HCT116 (cell line): ENCODE results near the gene PDE6A. TPM values are rescaled to one million over a fixed set of nuclear protein-coding genes. Genes with fewer than 3 reads are reported as not detected.

Source experiments
- ATAC-seq: fragments of 200-7000 bp; cut with Tn5 transposase; 2 replicates; pipeline ENCODE4 v1.9.1; 2020; ENCODE audit warnings: mild to moderate bottlenecking, moderate library complexity
- BruUV-seq: library from RNA; stranded (reverse); fragments of 400-500 nt; replicated peaks from 2 replicates; lab custom pipeline; 2021; lab: Mats Ljungman, UMichigan
- CTCF ChIA-PET: fragments of 300-600 bp; sonication (Branson Sonifier 250); formaldehyde crosslinking; loops from one replicate; lab custom pipeline; 2021; ENCODE audit warnings: antibody characterized with exemption; lab: Charles Lee
- POLR2A ChIA-PET: fragments of 300-600, 350-600 bp; sonication (Branson Sonifier 250); formaldehyde crosslinking; loops from one replicate; lab custom pipeline; 2021; ENCODE audit warnings: antibody characterized with exemption; lab: Charles Lee
- RAD21 ChIA-PET, 2 experiments: fragments of 300-600 bp; sonication (Branson Sonifier 250); formaldehyde crosslinking; loops; one replicate each; lab custom pipeline; 2023; ENCODE audit warnings: low total read pairs in 2 of 2; ENCODE audit not compliant: uncharacterized antibody in 2 of 2, unreplicated experiment in 2 of 2, low non-redundant PET in 1 of 2; lab: Charles Lee
- DNase-seq: peaks from one replicate; pipeline ENCODE4 v3.0.0-alpha.2; 2010; ENCODE audit warnings: low read depth, low spot score
- H2AFZ ChIP-seq: fragments of 200-600 bp; shearing (Covaris generic), sonication (generic); 2 replicates; pipeline ENCODE4 v1.6.1; 2017; ENCODE audit warnings: low read depth, mixed run types, mixed read lengths, antibody characterized with exemption, low read length; ENCODE audit not compliant: poor library complexity, severe bottlenecking
- H3K27ac ChIP-seq: 2 replicates; pipeline ENCODE4 v1.5.1; 2012; ENCODE audit warnings: low read depth, low read length
- H3K27me3 ChIP-seq: fragments of 200-600 bp; sonication (generic); 2 replicates; pipeline ENCODE4 v1.6.1; 2016; ENCODE audit warnings: mixed run types, low read length, mixed read lengths; ENCODE audit not compliant: insufficient read depth
- H3K36me3 ChIP-seq, 2 experiments: fragments of 200-500 bp in 1 of 2; fragments of 200-600 bp in 1 of 2; sonication (Bioruptor generic) in 1 of 2; sonication (generic) in 1 of 2; 2 replicates each; pipeline versions ENCODE4 v1.5.1 to v1.6.1; 2014 to 2016; ENCODE audit warnings: low read length in 2 of 2, inconsistent platforms in 1 of 2, mixed read lengths in 1 of 2, mixed run types in 1 of 2; ENCODE audit not compliant: insufficient read depth in 2 of 2, control insufficient read depth in 1 of 2
- H3K4me1 ChIP-seq, 2 experiments: fragments of 200-600 bp in 1 of 2; sonication (generic) in 1 of 2; 2 replicates each; pipeline versions ENCODE4 v1.5.1 to v1.6.1; 2012 to 2017; ENCODE audit warnings: low read length in 2 of 2, inconsistent platforms in 1 of 2, mild to moderate bottlenecking in 1 of 2, mixed read lengths in 1 of 2, mixed run types in 1 of 2, moderate library complexity in 1 of 2; ENCODE audit not compliant: insufficient read depth in 2 of 2, control insufficient read depth in 1 of 2
- H3K4me2 ChIP-seq: fragments of 200-600 bp; sonication (generic); 2 replicates; pipeline ENCODE4 v1.6.1; 2017; ENCODE audit warnings: mixed run types, low read length, mixed read lengths
- H3K4me3 ChIP-seq, 2 experiments: fragments of 200-600 bp in 1 of 2; sonication (generic) in 1 of 2; replicated peaks in 1 of 2; 2 replicates each; pipeline ENCODE4 v1.5.1; 2011 to 2016; ENCODE audit warnings: low read length in 2 of 2, control low read depth in 1 of 2, low read depth in 1 of 2, mild to moderate bottlenecking in 1 of 2, mixed read lengths in 1 of 2, mixed run types in 1 of 2
- H3K79me2 ChIP-seq: fragments of 200-600 bp; sonication (generic); 2 replicates; pipeline ENCODE4 v1.6.1; 2017; ENCODE audit warnings: mild to moderate bottlenecking, mixed run types, low read length, moderate library complexity, mixed read lengths; ENCODE audit not compliant: insufficient read depth
- H3K9ac ChIP-seq: fragments of 200-600 bp; sonication (generic); 2 replicates; pipeline ENCODE4 v1.6.1; 2016; ENCODE audit warnings: low read length, mixed read lengths
- H3K9me2 ChIP-seq: fragments of 200-600 bp; sonication (generic), shearing (Covaris generic); 2 replicates; pipeline ENCODE4 v1.6.1; 2017; ENCODE audit warnings: mixed run types, mild to moderate bottlenecking, moderate library complexity; ENCODE audit not compliant: insufficient read depth
- H3K9me3 ChIP-seq, 2 experiments: fragments of 200-500 bp in 1 of 2; fragments of 200-600 bp in 1 of 2; sonication (Bioruptor generic) in 1 of 2; sonication (generic) in 1 of 2; 2 replicates each; pipeline ENCODE4 v1.6.1; 2014 to 2017; ENCODE audit warnings: low read length in 2 of 2, mixed read lengths in 2 of 2, inconsistent platforms in 1 of 2, low read depth in 1 of 2, mild to moderate bottlenecking in 1 of 2, mixed run types in 1 of 2, moderate library complexity in 1 of 2; ENCODE audit not compliant: control insufficient read depth in 1 of 2, insufficient read depth in 1 of 2
- H4K20me1 ChIP-seq: fragments of 200-600 bp; sonication (generic), shearing (Covaris generic); 2 replicates; pipeline ENCODE4 v1.6.1; 2017; ENCODE audit warnings: mixed run types, mild to moderate bottlenecking, moderate library complexity; ENCODE audit not compliant: insufficient read depth
- CBX3 ChIP-seq: IDR thresholded peaks from 2 replicates; pipeline ENCODE4 v1.6.1; 2012; ENCODE audit warnings: low read depth
- EGR1 ChIP-seq: IDR thresholded peaks from 2 replicates; pipeline ENCODE4 v1.6.1; 2012; ENCODE audit warnings: low read depth
- ELF1 ChIP-seq: IDR thresholded peaks from 2 replicates; pipeline ENCODE4 v1.6.1; 2012; ENCODE audit warnings: low read depth, borderline replicate concordance
- EZH2 ChIP-seq: fragments of 200-600 bp; sonication (generic); IDR thresholded peaks from 2 replicates; pipeline ENCODE4 v1.6.1; 2017; ENCODE audit warnings: antibody characterized with exemption, mixed run types
- EZH2phosphoT487 ChIP-seq: fragments of 200-600 bp; IDR thresholded peaks from 2 replicates; pipeline ENCODE4 v1.6.1; 2018; ENCODE audit warnings: antibody characterized with exemption, borderline replicate concordance
- FOSL1 ChIP-seq: IDR thresholded peaks from 2 replicates; pipeline ENCODE4 v1.6.1; 2012; ENCODE audit warnings: low read depth
- POLR2A ChIP-seq: IDR thresholded peaks from 2 replicates; pipeline ENCODE4 v1.7.0; 2011; ENCODE audit warnings: borderline replicate concordance; ENCODE audit not compliant: insufficient read depth, insufficient read length; ENCODE audit errors: extremely low read depth
- SRF ChIP-seq: IDR thresholded peaks from 2 replicates; pipeline ENCODE4 v1.6.1; 2012; ENCODE audit warnings: low read depth
- YY1 ChIP-seq: IDR thresholded peaks from 2 replicates; pipeline ENCODE4 v1.6.1; 2011; ENCODE audit warnings: low read length, low read depth, moderate library complexity, mild to moderate bottlenecking; ENCODE audit not compliant: insufficient replicate concordance; ENCODE audit errors: extremely low read depth
- ZFX ChIP-seq: fragments of 450-650 bp; IDR thresholded peaks from 2 replicates; pipeline ENCODE4 v1.6.1; 2017
- ZNF274 ChIP-seq: fragments of 200-500 bp; sonication (Bioruptor generic); IDR thresholded peaks from 2 replicates; pipeline ENCODE4 v1.6.1; 2014; ENCODE audit warnings: mild to moderate bottlenecking, low read depth, low read length, inconsistent platforms
- intact Hi-C: fragments of 100-400 bp; cut with micrococcal nuclease; formaldehyde crosslinking; loops from 2 replicates; pipeline ENCODE4 v1.10.0; 2022
- total RNA-seq: library from RNA; stranded (reverse); gene quantifications from one replicate; pipeline ENCODE4 v1.2.1, GENCODE V29; 2021; ENCODE audit not compliant: unreplicated experiment
- TF ChIP-seq, protein P1 (sequence below): IDR thresholded peaks from 2 replicates; pipeline ENCODE4 v1.6.1; 2011; ENCODE audit warnings: mild to moderate bottlenecking, low read length, moderate library complexity; ENCODE audit not compliant: insufficient replicate concordance; ENCODE audit errors: extremely low read depth
- TF ChIP-seq, protein P2 (sequence below): IDR thresholded peaks from 2 replicates; pipeline ENCODE4 v1.6.1; 2012
- TF ChIP-seq, protein P3 (sequence below), 3 experiments: fragments of 200-600 bp in 1 of 3; sonication (generic) in 1 of 3; IDR thresholded peaks in 2 of 3; conservative IDR thresholded peaks in 1 of 3; 2 replicates each; pipeline ENCODE4 v1.5.1; 2012 to 2017; ENCODE audit warnings: low read depth in 2 of 3, low read length in 2 of 3, antibody characterized with exemption in 1 of 3, borderline replicate concordance in 1 of 3, control low read depth in 1 of 3, mild to moderate bottlenecking in 1 of 3, mixed read lengths in 1 of 3, mixed run types in 1 of 3, moderate library complexity in 1 of 3; ENCODE audit not compliant: insufficient read depth in 1 of 3

Gene PDE6A
- total RNA-seq, 1 experiment from 2014 or later, result not detected

DNA sequence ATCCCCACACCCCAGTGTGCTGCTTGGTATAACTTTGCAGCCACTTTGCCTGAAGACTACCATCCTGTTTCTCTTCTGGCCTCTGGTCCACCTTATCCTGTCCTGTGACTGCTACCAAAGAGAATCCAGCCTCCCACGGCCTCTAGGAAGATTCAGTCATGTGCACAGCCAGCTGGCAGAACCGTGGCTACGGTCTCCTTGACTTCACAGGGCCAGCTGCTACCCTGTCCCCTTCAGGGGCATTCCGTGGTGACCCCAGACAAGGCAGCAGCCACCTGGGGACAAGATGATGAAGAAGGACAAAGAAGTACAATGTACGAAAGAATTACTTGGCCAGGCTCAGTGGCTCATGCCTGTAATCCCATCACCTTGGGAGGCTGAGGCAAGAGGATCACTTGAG lies 98.6 kb downstream of the PDE6A start:
- no peak overlapping the region for H2AFZ ChIP-seq
- H3K27ac ChIP-seq, result no peak overlapping the region
- ChIA-PET RAD21 (no interaction called here), CTCF (no interaction called here), POLR2A (no interaction called here)
- no TSS peak for BruUV-seq
- DNase-seq (no peak), ATAC-seq (no peak)
- no peaks in the 10 kb centered on the region for H4K20me1 ChIP-seq
- H3K4me1 ChIP-seq, result no peaks in the 10 kb centered on the region
- H3K27me3 ChIP-seq, result no peaks in the 10 kb centered on the region
- no peaks in the 10 kb centered on the region for H3K9me3 ChIP-seq
- TF ChIP-seq FOSL1, result no peak
- TF ChIP-seq ZNF274, result no peak
- no peak for TF ChIP-seq CBX3
- TF ChIP-seq, protein P1, sequence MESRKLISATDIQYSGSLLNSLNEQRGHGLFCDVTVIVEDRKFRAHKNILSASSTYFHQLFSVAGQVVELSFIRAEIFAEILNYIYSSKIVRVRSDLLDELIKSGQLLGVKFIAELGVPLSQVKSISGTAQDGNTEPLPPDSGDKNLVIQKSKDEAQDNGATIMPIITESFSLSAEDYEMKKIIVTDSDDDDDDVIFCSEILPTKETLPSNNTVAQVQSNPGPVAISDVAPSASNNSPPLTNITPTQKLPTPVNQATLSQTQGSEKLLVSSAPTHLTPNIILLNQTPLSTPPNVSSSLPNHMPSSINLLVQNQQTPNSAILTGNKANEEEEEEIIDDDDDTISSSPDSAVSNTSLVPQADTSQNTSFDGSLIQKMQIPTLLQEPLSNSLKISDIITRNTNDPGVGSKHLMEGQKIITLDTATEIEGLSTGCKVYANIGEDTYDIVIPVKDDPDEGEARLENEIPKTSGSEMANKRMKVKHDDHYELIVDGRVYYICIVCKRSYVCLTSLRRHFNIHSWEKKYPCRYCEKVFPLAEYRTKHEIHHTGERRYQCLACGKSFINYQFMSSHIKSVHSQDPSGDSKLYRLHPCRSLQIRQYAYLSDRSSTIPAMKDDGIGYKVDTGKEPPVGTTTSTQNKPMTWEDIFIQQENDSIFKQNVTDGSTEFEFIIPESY, result no peak
- no peak for TF ChIP-seq ELF1
- TF ChIP-seq EZH2phosphoT487, result no peak
- TF ChIP-seq, protein P2, sequence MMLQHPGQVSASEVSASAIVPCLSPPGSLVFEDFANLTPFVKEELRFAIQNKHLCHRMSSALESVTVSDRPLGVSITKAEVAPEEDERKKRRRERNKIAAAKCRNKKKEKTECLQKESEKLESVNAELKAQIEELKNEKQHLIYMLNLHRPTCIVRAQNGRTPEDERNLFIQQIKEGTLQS, result no peak
- TF ChIP-seq POLR2A, result no peak
- TF ChIP-seq EZH2, result no peak
- no peak for TF ChIP-seq EGR1
- TF ChIP-seq YY1, result no peak
- TF ChIP-seq SRF, result no peak
- no peak for TF ChIP-seq ZFX
- TF ChIP-seq, protein P3, sequence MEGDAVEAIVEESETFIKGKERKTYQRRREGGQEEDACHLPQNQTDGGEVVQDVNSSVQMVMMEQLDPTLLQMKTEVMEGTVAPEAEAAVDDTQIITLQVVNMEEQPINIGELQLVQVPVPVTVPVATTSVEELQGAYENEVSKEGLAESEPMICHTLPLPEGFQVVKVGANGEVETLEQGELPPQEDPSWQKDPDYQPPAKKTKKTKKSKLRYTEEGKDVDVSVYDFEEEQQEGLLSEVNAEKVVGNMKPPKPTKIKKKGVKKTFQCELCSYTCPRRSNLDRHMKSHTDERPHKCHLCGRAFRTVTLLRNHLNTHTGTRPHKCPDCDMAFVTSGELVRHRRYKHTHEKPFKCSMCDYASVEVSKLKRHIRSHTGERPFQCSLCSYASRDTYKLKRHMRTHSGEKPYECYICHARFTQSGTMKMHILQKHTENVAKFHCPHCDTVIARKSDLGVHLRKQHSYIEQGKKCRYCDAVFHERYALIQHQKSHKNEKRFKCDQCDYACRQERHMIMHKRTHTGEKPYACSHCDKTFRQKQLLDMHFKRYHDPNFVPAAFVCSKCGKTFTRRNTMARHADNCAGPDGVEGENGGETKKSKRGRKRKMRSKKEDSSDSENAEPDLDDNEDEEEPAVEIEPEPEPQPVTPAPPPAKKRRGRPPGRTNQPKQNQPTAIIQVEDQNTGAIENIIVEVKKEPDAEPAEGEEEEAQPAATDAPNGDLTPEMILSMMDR (IDR thresholded peaks at IDR 0.05 in 2 of 3, conservative IDR thresholded peaks at IDR 0.05 in 1 of 3; ENCODE audit: borderline replicate concordance in 1 of 3, insufficient read depth in 1 of 3, low read depth in 2 of 3, low read length in 2 of 3), result no peak
- no peaks in the 10 kb centered on the region for H3K79me2 ChIP-seq
- H3K9me2 ChIP-seq, result no peaks in the 10 kb centered on the region
- no peak overlapping the region for H3K4me3 ChIP-seq
- H3K36me3 ChIP-seq, result peaks cover 0 to 8% of the 10 kb centered on the region in 2 experiments; a peak in 1 of 4 replicates
- no peak overlapping the region for H3K4me2 ChIP-seq
- no peak overlapping the region for H3K9ac ChIP-seq
- intact Hi-C loops, result no loop called here
